AG10803 (cell line): Measurements from ENCODE around the gene EGR2.

Source experiments
- DNase-seq: peaks from one replicate; pipeline ENCODE4 v3.0.0; 2010; ENCODE audit warnings: low read depth
- H3K4me3 ChIP-seq: 2 replicates; pipeline ENCODE4 v1.5.1; 2011; ENCODE audit warnings: mild to moderate bottlenecking, low read length, control low read depth
- CTCF ChIP-seq: conservative IDR thresholded peaks from 2 replicates; pipeline ENCODE4 v1.5.1; 2011; ENCODE audit warnings: mild to moderate bottlenecking, low read length, control low read depth, inconsistent platforms

EGR2 gene

GRCh38 chr10:62813981-62814380 lies 2.2 kb downstream of the EGR2 start:
- no peak for DNase-seq
- TF ChIP-seq CTCF, result no peak
- H3K4me3 ChIP-seq, result no peak overlapping the region

- no peak overlapping the region for H3K4me3 ChIP-seq
- TF ChIP-seq CTCF, result no peak
Observed at GRCh38 chr10:62813453-62813852, 2.7 kb downstream of the EGR2 start.

GRCh38 chr10:62812672-62813439 lies 3.3 kb downstream of the EGR2 start:
- no peak overlapping the region for H3K4me3 ChIP-seq
- DNase-seq, result no peak
- TF ChIP-seq CTCF, result no peak

More at GRCh38 chr10:62813453-62813852, 2.7 kb downstream of the EGR2 start:
- DNase-seq, result no peak

- TF ChIP-seq CTCF, result no peak
- no peak overlapping the region for H3K4me3 ChIP-seq
- no peak for DNase-seq
Observed at GRCh38 chr10:62811159-62811875, 4.8 kb downstream of the EGR2 start.

GRCh38 chr10:62810156-62810902 lies 5.8 kb downstream of the EGR2 start:
- no peak for TF ChIP-seq CTCF
- no peak overlapping the region for H3K4me3 ChIP-seq
- DNase-seq, result no peak

- no peak for TF ChIP-seq CTCF
- DNase-seq, result peak; percentile 53
- H3K4me3 ChIP-seq, result peak overlapping the region; percentile 96
Observed at GRCh38 chr10:62806251-62806650, 9.9 kb downstream of the EGR2 start.
